Loucy (cell line): ENCODE data around the gene SLC22A14.

ENCODE experiments used
- H2AFZ ChIP-seq: fragments of 200-600 bp; sonication (generic); 2 replicates; pipeline ENCODE4 v1.6.0; 2016; ENCODE audit warnings: antibody characterized with exemption, mild to moderate bottlenecking, low read length, moderate library complexity
- H3F3A ChIP-seq: fragments of 200-600 bp; 2 replicates; pipeline ENCODE4 v1.6.0; 2016; ENCODE audit warnings: antibody characterized with exemption, low read depth, mild to moderate bottlenecking
- H3K27me3 ChIP-seq: fragments of 200-600 bp; sonication (generic); 2 replicates; pipeline ENCODE4 v1.6.1; 2014; ENCODE audit warnings: low read length, mild to moderate bottlenecking; ENCODE audit not compliant: insufficient read depth, poor library complexity, severe bottlenecking
- H3K36me3 ChIP-seq: fragments of 200-600 bp; sonication (generic); 2 replicates; pipeline ENCODE4 v1.6.1; 2016; ENCODE audit warnings: low read length; ENCODE audit not compliant: insufficient read depth
- H3K4me1 ChIP-seq: fragments of 200-600 bp; sonication (generic); 2 replicates; pipeline ENCODE4 v1.5.1; 2014; ENCODE audit warnings: low read length, mild to moderate bottlenecking; ENCODE audit not compliant: insufficient read depth, poor library complexity, severe bottlenecking
- H3K4me2 ChIP-seq: fragments of 200-600 bp; sonication (generic); 2 replicates; pipeline ENCODE4 v1.6.0; 2014; ENCODE audit warnings: antibody characterized with exemption, low read length, low read depth, mild to moderate bottlenecking; ENCODE audit not compliant: poor library complexity, severe bottlenecking
- H3K4me3 ChIP-seq: fragments of 200-600 bp; sonication (generic); 2 replicates; pipeline ENCODE4 v1.5.1; 2014; ENCODE audit warnings: low read length, mild to moderate bottlenecking, mixed read lengths; ENCODE audit not compliant: poor library complexity, severe bottlenecking
- H3K79me2 ChIP-seq: fragments of 200-600 bp; sonication (generic); 2 replicates; pipeline ENCODE4 v1.6.1; 2014; ENCODE audit warnings: low read length; ENCODE audit not compliant: insufficient read depth
- H3K9ac ChIP-seq: fragments of 200-600 bp; sonication (generic); 2 replicates; pipeline ENCODE4 v1.6.0; 2014; ENCODE audit warnings: mild to moderate bottlenecking, low read depth, low read length, moderate library complexity; ENCODE audit not compliant: poor library complexity, severe bottlenecking
- H3K9me2 ChIP-seq: fragments of 200-600 bp; sonication (generic); replicated peaks from 2 replicates; pipeline ENCODE4 v1.6.1; 2016; ENCODE audit warnings: low read depth, low read length, mixed read lengths
- H3K9me3 ChIP-seq: fragments of 200-600 bp; sonication (generic); 2 replicates; pipeline ENCODE4 v1.6.1; 2014; ENCODE audit warnings: mild to moderate bottlenecking, antibody characterized with exemption, low read length, low read depth; ENCODE audit not compliant: insufficient read depth
- H4K20me1 ChIP-seq: fragments of 200-600 bp; sonication (generic); 2 replicates; pipeline ENCODE4 v1.6.0; 2014; ENCODE audit warnings: antibody characterized with exemption, low read length, mild to moderate bottlenecking; ENCODE audit not compliant: insufficient read depth, poor library complexity, severe bottlenecking
- EZH2phosphoT487 ChIP-seq: fragments of 200-600 bp; IDR thresholded peaks from 2 replicates; pipeline ENCODE4 v1.6.1; 2018; ENCODE audit warnings: antibody characterized with exemption, mild to moderate bottlenecking, moderate library complexity, borderline replicate concordance
- TF ChIP-seq, protein P1 (sequence below): fragments of 200-600 bp; sonication (generic); conservative IDR thresholded peaks from 2 replicates; pipeline ENCODE4 v1.5.1; 2014; ENCODE audit warnings: mild to moderate bottlenecking, antibody characterized with exemption, low read length

The SLC22A14 gene

DNA sequence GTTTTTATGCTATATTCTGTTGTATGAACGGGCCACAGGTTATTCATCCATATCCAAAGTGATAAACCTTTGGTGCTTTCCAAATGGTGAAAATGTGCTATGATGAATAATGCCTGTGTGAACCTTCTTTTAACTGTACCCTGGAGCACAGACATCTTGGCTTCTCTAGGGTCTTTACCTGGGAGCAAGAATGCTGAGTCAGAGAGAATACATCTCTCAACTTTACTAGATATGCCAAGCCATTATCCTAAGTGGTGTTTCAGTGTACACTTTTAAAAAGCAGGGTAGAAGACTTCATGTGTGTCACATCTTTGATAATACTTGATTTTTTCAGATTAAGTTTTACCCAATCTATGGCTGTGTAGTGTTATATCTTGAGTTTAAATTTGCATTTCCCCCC, 41.0 kb downstream of the SLC22A14 start:
- no peak for TF ChIP-seq EZH2phosphoT487
- TF ChIP-seq, protein P1, sequence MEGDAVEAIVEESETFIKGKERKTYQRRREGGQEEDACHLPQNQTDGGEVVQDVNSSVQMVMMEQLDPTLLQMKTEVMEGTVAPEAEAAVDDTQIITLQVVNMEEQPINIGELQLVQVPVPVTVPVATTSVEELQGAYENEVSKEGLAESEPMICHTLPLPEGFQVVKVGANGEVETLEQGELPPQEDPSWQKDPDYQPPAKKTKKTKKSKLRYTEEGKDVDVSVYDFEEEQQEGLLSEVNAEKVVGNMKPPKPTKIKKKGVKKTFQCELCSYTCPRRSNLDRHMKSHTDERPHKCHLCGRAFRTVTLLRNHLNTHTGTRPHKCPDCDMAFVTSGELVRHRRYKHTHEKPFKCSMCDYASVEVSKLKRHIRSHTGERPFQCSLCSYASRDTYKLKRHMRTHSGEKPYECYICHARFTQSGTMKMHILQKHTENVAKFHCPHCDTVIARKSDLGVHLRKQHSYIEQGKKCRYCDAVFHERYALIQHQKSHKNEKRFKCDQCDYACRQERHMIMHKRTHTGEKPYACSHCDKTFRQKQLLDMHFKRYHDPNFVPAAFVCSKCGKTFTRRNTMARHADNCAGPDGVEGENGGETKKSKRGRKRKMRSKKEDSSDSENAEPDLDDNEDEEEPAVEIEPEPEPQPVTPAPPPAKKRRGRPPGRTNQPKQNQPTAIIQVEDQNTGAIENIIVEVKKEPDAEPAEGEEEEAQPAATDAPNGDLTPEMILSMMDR, result no peak
- Histone ChIP-seq H3K9me2 (no peaks in the 10 kb centered on the region), H3K4me3 (no peak overlapping the region)

DNA sequence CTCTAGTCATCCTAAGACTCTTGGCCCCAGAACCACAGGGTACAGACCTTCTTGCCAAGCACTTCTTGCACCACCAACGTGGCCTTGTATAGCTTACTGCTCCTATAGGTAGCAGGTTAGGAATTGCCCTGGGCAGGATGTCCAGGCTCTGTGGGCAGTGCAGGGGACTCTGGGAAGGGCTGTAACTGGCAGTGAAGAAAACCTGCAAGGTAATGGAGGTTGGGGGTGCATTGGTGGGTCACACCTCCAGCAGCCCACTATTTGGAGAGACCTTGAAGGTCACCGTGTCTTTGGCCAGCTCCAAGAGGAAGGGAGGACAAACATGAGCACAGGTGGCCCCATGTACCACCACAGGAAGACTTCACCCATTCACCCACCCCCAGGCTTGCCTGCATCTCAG, 43.2 kb downstream of the SLC22A14 start:
- H3K4me3 ChIP-seq, result no peak overlapping the region
- no peaks in the 10 kb centered on the region for H3F3A ChIP-seq
- no peak overlapping the region for H2AFZ ChIP-seq
- no peaks in the 10 kb centered on the region for H4K20me1 ChIP-seq
- H3K79me2 ChIP-seq, result no peaks in the 10 kb centered on the region
- no peaks in the 10 kb centered on the region for H3K36me3 ChIP-seq
- H3K27me3 ChIP-seq, result peaks cover 5% of the 10 kb centered on the region
- no peak for TF ChIP-seq EZH2phosphoT487
- TF ChIP-seq, protein P1, result no peak
- no peaks in the 10 kb centered on the region for H3K9me3 ChIP-seq
- H3K9me2 ChIP-seq, result no peaks in the 10 kb centered on the region
- no peaks in the 10 kb centered on the region for H3K4me1 ChIP-seq
- no peak overlapping the region for H3K4me2 ChIP-seq
- no peak overlapping the region for H3K9ac ChIP-seq

More for the DNA sequence above, 41.0 kb downstream of the SLC22A14 start:
- Histone ChIP-seq H2AFZ (no peak overlapping the region), H3K9me3 (no peaks in the 10 kb centered on the region), H3K27me3 (peaks cover 5% of the 10 kb centered on the region), H3K9ac (no peak overlapping the region), H3K4me1 (no peaks in the 10 kb centered on the region), H3K79me2 (no peaks in the 10 kb centered on the region), H3K36me3 (no peaks in the 10 kb centered on the region), H3F3A (no peaks in the 10 kb centered on the region), H3K4me2 (no peak overlapping the region), H4K20me1 (no peaks in the 10 kb centered on the region)

DNA sequence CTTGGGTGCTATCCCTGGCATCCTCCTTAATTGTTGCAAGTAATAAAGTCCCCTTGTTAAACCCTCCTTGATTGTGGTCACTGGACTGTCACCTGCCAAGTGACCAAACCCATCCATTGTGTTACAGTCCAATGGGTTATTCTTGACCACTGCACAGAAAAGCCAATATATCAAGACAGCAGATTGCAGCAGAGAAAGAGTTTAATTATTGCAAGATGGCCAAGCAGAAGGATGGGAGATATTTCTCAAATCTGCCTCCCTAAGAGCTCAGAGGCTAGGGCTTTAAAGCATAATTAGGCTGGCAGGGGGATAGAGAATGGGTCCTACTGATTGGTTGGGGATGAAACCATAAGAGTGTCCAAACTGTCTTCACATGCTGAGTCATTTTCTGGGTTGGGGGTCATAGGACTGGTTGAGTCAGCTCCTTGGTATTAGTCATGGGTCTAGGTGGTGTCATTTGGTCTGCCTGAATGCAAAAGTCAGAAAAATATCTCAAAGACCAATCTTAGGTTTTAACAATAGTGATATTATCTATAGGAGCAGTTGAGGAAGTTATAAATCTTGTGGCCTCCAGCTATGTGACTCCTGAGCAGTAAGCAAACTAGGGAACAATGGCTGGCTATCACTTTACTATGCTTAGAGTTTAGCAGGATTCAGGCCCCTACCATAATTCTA, 45.4 kb downstream of the SLC22A14 start:
- Histone ChIP-seq H3K9me2 (no peaks in the 10 kb centered on the region), H3K9me3 (no peaks in the 10 kb centered on the region), H4K20me1 (no peaks in the 10 kb centered on the region), H2AFZ (no peak overlapping the region), H3K9ac (no peak overlapping the region), H3K79me2 (no peaks in the 10 kb centered on the region), H3F3A (no peaks in the 10 kb centered on the region), H3K4me2 (no peak overlapping the region), H3K4me1 (no peaks in the 10 kb centered on the region), H3K36me3 (no peaks in the 10 kb centered on the region), H3K4me3 (no peak overlapping the region), H3K27me3 (peaks cover 5% of the 10 kb centered on the region)
- TF ChIP-seq, protein P1, result no peak
- no peak for TF ChIP-seq EZH2phosphoT487
